HepG2 (cell line): Measurements from ENCODE around the gene IL1RL2. TPM values are rescaled to one million over a fixed set of nuclear protein-coding genes. Genes with fewer than 3 reads are reported as not detected.

Experiments
- BATF2 ChIP-seq: sonication (generic); formaldehyde crosslinking; IDR thresholded peaks from 2 replicates; pipeline ENCODE4 v1.8.0; 2022; ENCODE audit warnings: mild to moderate bottlenecking, missing genetic modification reagents, moderate library complexity
- ESRRA ChIP-seq: sonication (generic); formaldehyde crosslinking; IDR thresholded peaks from 2 replicates; pipeline ENCODE4 v1.5.1; 2020; ENCODE audit warnings: mild to moderate bottlenecking, low read depth, missing genetic modification reagents
- HMGXB3 ChIP-seq: sonication (generic); formaldehyde crosslinking; IDR thresholded peaks from 2 replicates; pipeline ENCODE4 v1.4.0; 2020; ENCODE audit warnings: missing genetic modification reagents, borderline replicate concordance
- ISX ChIP-seq: sonication (generic); formaldehyde crosslinking; conservative IDR thresholded peaks from 2 replicates; pipeline ENCODE4 v1.5.0; 2020; ENCODE audit warnings: missing genetic modification reagents
- LCORL ChIP-seq, 2 experiments: fragments of 450-650 bp in 1 of 2; sonication (generic) in 1 of 2; formaldehyde crosslinking in 1 of 2; IDR thresholded peaks; 2 replicates each; pipeline versions ENCODE4 v1.5.0 to v1.6.1; 2017 to 2020; ENCODE audit warnings: antibody characterized with exemption in 1 of 2, missing genetic modification reagents in 1 of 2
- MEIS2 ChIP-seq: sonication (generic); formaldehyde crosslinking; IDR thresholded peaks from 2 replicates; pipeline ENCODE4 v1.9.0; 2021; ENCODE audit warnings: mild to moderate bottlenecking, missing genetic modification reagents
- MYNN ChIP-seq: sonication (generic); formaldehyde crosslinking; IDR thresholded peaks from 2 replicates; pipeline ENCODE4 v1.4.0; 2020; ENCODE audit warnings: mild to moderate bottlenecking, low read depth, missing genetic modification reagents
- NFATC3 ChIP-seq: sonication (generic); formaldehyde crosslinking; IDR thresholded peaks from 2 replicates; pipeline ENCODE4 v1.5.1; 2020; ENCODE audit warnings: mild to moderate bottlenecking, missing genetic modification reagents
- PATZ1 ChIP-seq: sonication (generic); formaldehyde crosslinking; IDR thresholded peaks from 2 replicates; pipeline ENCODE4 v1.4.0; 2020; ENCODE audit warnings: missing genetic modification reagents
- PAXIP1 ChIP-seq: sonication (generic); formaldehyde crosslinking; conservative IDR thresholded peaks from 2 replicates; pipeline ENCODE4 v1.4.0; 2020; ENCODE audit warnings: mild to moderate bottlenecking, missing genetic modification reagents, moderate library complexity
- PHB2 ChIP-seq: fragments of 450-650 bp; IDR thresholded peaks from 2 replicates; pipeline ENCODE4 v1.6.1; 2018; ENCODE audit not compliant: partially characterized antibody
- SNAPC2 ChIP-seq: sonication (generic); formaldehyde crosslinking; IDR thresholded peaks from 2 replicates; pipeline ENCODE4 v1.8.1; 2022; ENCODE audit warnings: mild to moderate bottlenecking, missing genetic modification reagents
- TFDP1 ChIP-seq: IDR thresholded peaks from 2 replicates; pipeline ENCODE4 v1.6.1; 2016; ENCODE audit warnings: missing compliant biosample characterization, missing genetic modification reagents, borderline replicate concordance
- TOPORS ChIP-seq: sonication (generic); formaldehyde crosslinking; IDR thresholded peaks from 2 replicates; pipeline ENCODE4 v1.8.0; 2023; ENCODE audit warnings: mild to moderate bottlenecking, missing genetic modification reagents
- YEATS2 ChIP-seq: sonication (generic); formaldehyde crosslinking; IDR thresholded peaks from 2 replicates; pipeline ENCODE4 v1.4.0; 2020; ENCODE audit warnings: missing genetic modification reagents, borderline replicate concordance
- ZKSCAN1 ChIP-seq: fragments of 150-350 bp; IDR thresholded peaks from 2 replicates; pipeline ENCODE4 v1.6.1; 2014; ENCODE audit warnings: low read length
- ZMYM4 ChIP-seq: sonication (generic); formaldehyde crosslinking; IDR thresholded peaks from 2 replicates; pipeline ENCODE4 v1.8.1; 2023; ENCODE audit warnings: mild to moderate bottlenecking, missing genetic modification reagents
- ZNF335 ChIP-seq: sonication (generic); formaldehyde crosslinking; IDR thresholded peaks from 2 replicates; pipeline ENCODE4 v1.4.0; 2020; ENCODE audit warnings: missing genetic modification reagents
- polyA plus RNA-seq, 8 experiments: library from polyadenylated mRNA; depleted of rRNA in 3 of 8; stranded (reverse) in 7 of 8; unstranded in 1 of 8; fragments of >200 nt; fragmentation: Illumina TruSeq in 4 of 8; extraction: Trizol in 4 of 8; gene quantifications; 2 replicates each; pipeline versions ENCODE4 v1.2.1 to v1.2.3, GENCODE V29; 2011 to 2016; ENCODE audit warnings: low read depth in 4 of 8, missing spikeins in 1 of 8, mixed read lengths in 1 of 8; ENCODE audit not compliant: insufficient read depth in 1 of 8
- total RNA-seq, 5 experiments: library from RNA; depleted of rRNA; stranded (reverse); fragments of >200 nt; fragmentation: Illumina TruSeq; extraction: Trizol; gene quantifications; 2 replicates each; pipeline ENCODE4 v1.2.3, GENCODE V29; 2016; ENCODE audit warnings: low read depth in 1 of 5

The IL1RL2 gene
- total and polyA plus RNA-seq, 2 of the 13 experiments (the other 11 are each of a cell fraction or from before 2014, with no cell fraction given) = 0.03 TPM; not detected in 1

- TF ChIP-seq LCORL (IDR thresholded peaks at IDR 0.05) (no peak), LCORL (CRISPR knock-in tag; IDR thresholded peaks at IDR 0.05) (0 out of 2 replicates have a peak, but pooled peaks have one; percentile 30), BATF2 (CRISPR knock-in tag) (no peak), HMGXB3 (no peak), ZMYM4 (CRISPR knock-in tag) (peak; percentile 74), TOPORS (CRISPR knock-in tag) (no peak), PAXIP1 (peak; percentile 52), MEIS2 (CRISPR knock-in tag) (no peak), PATZ1 (CRISPR knock-in tag) (no peak), TFDP1 (CRISPR knock-in tag) (no peak), SNAPC2 (no peak), ISX (CRISPR knock-in tag) (no peak), ZKSCAN1 (no peak), PHB2 (no peak), ESRRA (peak; percentile 62; the same call in 1 of the 2 replicates), ZNF335 (CRISPR knock-in tag) (no peak), MYNN (no peak), NFATC3 (CRISPR knock-in tag) (no peak), YEATS2 (no peak)
These were observed 7.9 kb downstream of the IL1RL2 start (continued) for GRCh38 chr2:102194609-102195268.
